GM13976 (cell line): Measurements from ENCODE around the gene SLC1A2.

Source experiments
- DNase-seq: peaks from one replicate; pipeline ENCODE4 v3.0.0; 2012; ENCODE audit warnings: low spot score
- CTCF ChIP-seq: IDR thresholded peaks from 2 replicates; pipeline ENCODE4 v1.5.1; 2012; ENCODE audit warnings: borderline replicate concordance, mild to moderate bottlenecking; ENCODE audit not compliant: insufficient read depth; ENCODE audit errors: extremely low read depth, missing control alignments, control extremely low read depth
- in situ Hi-C: fragments of 300-500 bp; cut with MboI; formaldehyde crosslinking; loops from one replicate; pipeline ENCODE4 v1.12.0; 2022; ENCODE audit warnings: low sequenced_read_pairs, mixed read lengths, inconsistent platforms; ENCODE audit not compliant: unreplicated experiment

SLC1A2 gene

GRCh38 chr11:35390737-35391682 is 28.3 kb downstream of the SLC1A2 start:
- in situ Hi-C loops = loop anchor here (5.0 kb wide), 1 partner anchor 459 kb away; no protein-coding TSS in a partner anchor
- DNase-seq = peak; percentile 44
- no peak for TF ChIP-seq CTCF

GRCh38 chr11:35389897-35390465 is 29.4 kb downstream of the SLC1A2 start:
- in situ Hi-C loops = loop anchor here (5.0 kb wide), 1 partner anchor 458 kb away; no protein-coding TSS in a partner anchor
- DNase-seq = peak; percentile 36
- TF ChIP-seq CTCF = no peak

GRCh38 chr11:35389112-35389511 is 30.2 kb downstream of the SLC1A2 start:
- no peak for DNase-seq
- in situ Hi-C loops = no loop called here
- TF ChIP-seq CTCF = no peak

- no peak for DNase-seq
- in situ Hi-C loops = no loop called here
- TF ChIP-seq CTCF = no peak
Measured at GRCh38 chr11:35388061-35388460, 31.3 kb downstream of the SLC1A2 start.

GRCh38 chr11:35387111-35387982 is 32.0 kb downstream of the SLC1A2 start:
- TF ChIP-seq CTCF = no peak
- no peak for DNase-seq
- in situ Hi-C loops = no loop called here

- DNase-seq = no peak
- in situ Hi-C loops = no loop called here
- TF ChIP-seq CTCF = no peak
Measured at GRCh38 chr11:35383953-35384352, 35.4 kb downstream of the SLC1A2 start.
